A549 (cell line): ENCODE data around the gene SHFL. TPM values are rescaled to one million over a fixed set of nuclear protein-coding genes. Genes with fewer than 3 reads are reported as not detected.
A peak's percentile ranks its signal among the peaks of the same experiment; 100 is the strongest.

Source experiments
- ATAC-seq, 2 experiments: fragments of 200-7000 bp in 1 of 2; fragments of >200 bp in 1 of 2; cut with Nextera tagmentation in 1 of 2; cut with Tn5 transposase in 1 of 2; 3 replicates each; pipeline versions ENCODE4 v1.8.0 to v1.9.1; 2018 to 2020; ENCODE audit warnings: mild to moderate bottlenecking in 1 of 2, moderate library complexity in 1 of 2
- CTCF ChIA-PET: fragments of 300-600 bp; sonication (Branson Sonifier 250); formaldehyde crosslinking; extraction: SDS; loops from one replicate; lab custom pipeline; 2021; ENCODE audit warnings: antibody characterized with exemption, inconsistent platforms; lab: Yijun Ruan, JAX
- POLR2A ChIA-PET: fragments of 350-600 bp; formaldehyde crosslinking; extraction: SDS; loops from one replicate; lab custom pipeline; 2021; ENCODE audit warnings: antibody characterized with exemption, inconsistent platforms; lab: Yijun Ruan, JAX
- DNase-seq, 2 experiments: peaks; one replicate each; pipeline versions ENCODE4 v3.0.0 to v3.0.0-alpha.2; 2011 to 2016; ENCODE audit warnings: low read depth in 1 of 2, low spot score in 1 of 2
- FAIRE-seq: peaks from 2 replicates; lab custom pipeline; 2011; peaks lifted over from hg19 to GRCh38; lab: Jason Lieb, UNC
- H3K27ac ChIP-seq, 2 experiments: fragments of >200 bp; sonication (Bioruptor Twin); formaldehyde crosslinking; 3 replicates each; pipeline ENCODE4 v1.5.1; 2016 to 2017
- H3K4me1 ChIP-seq: fragments of >200 bp; sonication (Bioruptor Twin); formaldehyde crosslinking; 3 replicates; pipeline ENCODE4 v1.6.1; 2016
- H3K4me2 ChIP-seq: fragments of >200 bp; sonication (Bioruptor Twin); formaldehyde crosslinking; 3 replicates; pipeline ENCODE4 v1.6.1; 2016
- H3K4me3 ChIP-seq: fragments of >200 bp; sonication (Bioruptor Twin); formaldehyde crosslinking; 3 replicates; pipeline ENCODE4 v1.5.1; 2016
- H3K9me3 ChIP-seq: fragments of >200 bp; sonication (Bioruptor Twin); formaldehyde crosslinking; 3 replicates; pipeline ENCODE4 v1.6.1; 2016
- BHLHE40 ChIP-seq: IDR thresholded peaks from 2 replicates; pipeline ENCODE4 v1.6.1; 2012; ENCODE audit warnings: low read depth, low read length, inconsistent platforms
- CBX2 ChIP-seq: fragments of 200-600 bp; sonication (generic); IDR thresholded peaks from 2 replicates; pipeline ENCODE4 v1.6.1; 2016; ENCODE audit warnings: low read depth, mild to moderate bottlenecking, borderline replicate concordance
- CHD4 ChIP-seq: fragments of 200-600 bp; sonication (generic); IDR thresholded peaks from 2 replicates; pipeline ENCODE4 v1.6.1; 2016; ENCODE audit warnings: antibody characterized with exemption, mild to moderate bottlenecking, borderline replicate concordance
- EHF ChIP-seq: fragments of 250-450 bp; sonication (Bioruptor Pico); IDR thresholded peaks from 2 replicates; pipeline ENCODE4 v1.5.0; 2020; ENCODE audit warnings: mild to moderate bottlenecking
- FOSB ChIP-seq: fragments of 250-450 bp; sonication (Bioruptor Pico); IDR thresholded peaks from 2 replicates; pipeline ENCODE4 v1.5.0; 2020; ENCODE audit warnings: mild to moderate bottlenecking, moderate library complexity
- FOSL2 ChIP-seq, 2 experiments: fragments of 450-650 bp in 1 of 2; fragments of >200 bp in 1 of 2; sonication (Bioruptor Twin) in 1 of 2; formaldehyde crosslinking; IDR thresholded peaks; 2 replicates each; pipeline versions ENCODE4 v1.5.0 to v1.6.1; 2016 to 2020; ENCODE audit warnings: mild to moderate bottlenecking in 1 of 2, moderate library complexity in 1 of 2
- GATA3 ChIP-seq: IDR thresholded peaks from 2 replicates; pipeline ENCODE4 v1.6.1; 2012; ENCODE audit warnings: borderline replicate concordance
- HOXB13 ChIP-seq: fragments of 250-450 bp; sonication (Bioruptor Pico); IDR thresholded peaks from 2 replicates; pipeline ENCODE4 v1.5.0; 2020; ENCODE audit warnings: low read depth, mild to moderate bottlenecking, moderate library complexity
- HOXB5 ChIP-seq: fragments of 250-450 bp; sonication (Bioruptor Pico); IDR thresholded peaks from 2 replicates; pipeline ENCODE4 v1.5.0; 2020; ENCODE audit warnings: mild to moderate bottlenecking, moderate library complexity
- JUN ChIP-seq, 2 experiments: fragments of >200 bp; sonication (Bioruptor Twin); formaldehyde crosslinking; IDR thresholded peaks; 2 replicates in 1 of 2; 3 replicates in 1 of 2; pipeline ENCODE4 v1.6.1; 2016 to 2017
- KDM1A ChIP-seq: fragments of 200-600 bp; sonication (generic); IDR thresholded peaks from 2 replicates; pipeline ENCODE4 v1.6.1; 2016; ENCODE audit warnings: low read depth, mild to moderate bottlenecking
- KDM5A ChIP-seq: fragments of 200-600 bp; sonication (generic); IDR thresholded peaks from 2 replicates; pipeline ENCODE4 v1.6.1; 2016; ENCODE audit warnings: antibody characterized with exemption, mild to moderate bottlenecking
- MAZ ChIP-seq: fragments of 150-350 bp; IDR thresholded peaks from 2 replicates; pipeline ENCODE4 v1.6.1; 2014; ENCODE audit warnings: antibody characterized with exemption, low read depth, low read length, borderline replicate concordance
- NFE2L2 ChIP-seq: fragments of 150-350 bp; conservative IDR thresholded peaks from 2 replicates; pipeline ENCODE4 v1.6.1; 2014; ENCODE audit warnings: low read length
- NPAS2 ChIP-seq: fragments of 250-450 bp; sonication (Bioruptor Pico); IDR thresholded peaks from 2 replicates; pipeline ENCODE4 v1.8.0; 2022; ENCODE audit warnings: mild to moderate bottlenecking, moderate library complexity, borderline replicate concordance
- NR3C1 ChIP-seq: fragments of >200 bp; sonication (Bioruptor Twin); formaldehyde crosslinking; IDR thresholded peaks from 3 replicates; pipeline ENCODE4 v1.6.1; 2017
- PHF8 ChIP-seq: fragments of 200-600 bp; sonication (generic); IDR thresholded peaks from 2 replicates; pipeline ENCODE4 v1.6.1; 2016; ENCODE audit warnings: low read depth, mild to moderate bottlenecking, antibody characterized with exemption, moderate library complexity, borderline replicate concordance
- POLR2AphosphoS2 ChIP-seq: conservative IDR thresholded peaks from 2 replicates; pipeline ENCODE4 v1.6.1; 2012; ENCODE audit warnings: low read length, improper control_type of control experiment, inconsistent platforms
- RFX5 ChIP-seq: fragments of 450-650 bp; IDR thresholded peaks from 2 replicates; pipeline ENCODE4 v1.7.1; 2014; ENCODE audit warnings: antibody characterized with exemption, mild to moderate bottlenecking, moderate library complexity
- RNF2 ChIP-seq: fragments of 200-600 bp; sonication (generic); IDR thresholded peaks from 2 replicates; pipeline ENCODE4 v1.6.1; 2016; ENCODE audit warnings: low read depth, mild to moderate bottlenecking, antibody characterized with exemption, moderate library complexity, borderline replicate concordance
- ZC3H11A ChIP-seq: fragments of 450-650 bp; IDR thresholded peaks from 2 replicates; pipeline ENCODE4 v1.6.1; 2014; ENCODE audit warnings: antibody characterized with exemption, mild to moderate bottlenecking
- WGBS: methylation state at CpG from one replicate; pipeline ENCODE4 v1.1.6; 2017; ENCODE audit errors: missing lambda C conversion rate; 5-methylcytosine and 5-hydroxymethylcytosine counted together
- polyA plus RNA-seq, 4 experiments: library from polyadenylated mRNA; depleted of rRNA in 3 of 4; stranded (reverse); fragments of >200 nt; fragmentation: RNase III in 1 of 4; extraction: RNeasy Plus Mini Kit Qiagen cat#74134 plus additional on column Dnase treatment in 1 of 4; gene quantifications; 2 replicates in 3 of 4; 3 replicates in 1 of 4; pipeline ENCODE4 v1.2.3, GENCODE V29; 2011 to 2017
- TF ChIP-seq, protein P1 (sequence below): IDR thresholded peaks from 2 replicates; pipeline ENCODE4 v1.6.1; 2012; ENCODE audit warnings: low read depth, borderline replicate concordance
- TF ChIP-seq, protein P2 (sequence below): IDR thresholded peaks from 2 replicates; pipeline ENCODE4 v1.6.1; 2012
- TF ChIP-seq, protein P3 (sequence below): fragments of 200-600 bp; sonication (generic); IDR thresholded peaks from 2 replicates; pipeline ENCODE4 v1.6.1; 2016; ENCODE audit warnings: antibody characterized with exemption, mild to moderate bottlenecking, moderate library complexity
- TF ChIP-seq, protein P4 (sequence below): fragments of 150-350 bp; IDR thresholded peaks from 2 replicates; pipeline ENCODE4 v1.6.1; 2014; ENCODE audit warnings: low read depth, mild to moderate bottlenecking, low read length
- TF ChIP-seq, protein P5 (sequence below): fragments of 250-450 bp; sonication (Bioruptor Pico); IDR thresholded peaks from 2 replicates; pipeline ENCODE4 v1.5.0; 2021; ENCODE audit warnings: mild to moderate bottlenecking, moderate library complexity, borderline replicate concordance
- TF ChIP-seq, protein P6 (sequence below): IDR thresholded peaks from 2 replicates; pipeline ENCODE4 v1.6.1; 2012

Gene SHFL
- polyA plus RNA-seq, 2 of the 4 experiments (the other 2 are of a cell fraction), result 10.1 to 12.5 TPM

DNA sequence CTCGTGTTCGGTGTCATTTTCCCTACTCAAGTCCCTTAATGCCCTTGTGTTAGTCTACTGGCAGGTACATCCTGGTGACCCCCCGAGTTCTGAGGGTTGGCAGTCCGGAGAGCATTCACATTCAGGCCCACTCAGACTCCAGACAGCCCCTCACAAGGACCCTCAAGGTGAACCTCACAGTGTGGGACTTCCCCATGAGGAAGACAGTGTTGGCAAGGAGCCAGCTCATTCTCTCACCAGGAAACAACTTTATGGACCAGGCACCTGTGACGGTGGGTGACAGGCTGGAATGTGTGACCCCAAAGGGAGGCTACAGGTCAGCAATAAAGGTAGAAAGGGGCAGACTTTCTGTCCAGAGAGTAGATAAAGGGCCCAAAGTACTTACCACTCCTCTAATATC lies 48.3 kb upstream of the SHFL start:
- CTCF ChIA-PET, result interaction anchor here (2.0 kb wide), 1 partner anchor 10 kb away, joined by 14 read pairs; no protein-coding TSS in a partner anchor
- TF ChIP-seq KDM1A (no peak), NPAS2 (no peak), CBX2 (no peak), MAZ (no peak), PHF8 (no peak), NR3C1 (no peak), NFE2L2 (no peak), BHLHE40 (no peak), GATA3 (no peak), RNF2 (no peak), HOXB13 (CRISPR knock-in tag) (no peak), JUN (IDR thresholded peaks at IDR 0.05) (no peak), KDM5A (no peak)
- TF ChIP-seq, protein P1, sequence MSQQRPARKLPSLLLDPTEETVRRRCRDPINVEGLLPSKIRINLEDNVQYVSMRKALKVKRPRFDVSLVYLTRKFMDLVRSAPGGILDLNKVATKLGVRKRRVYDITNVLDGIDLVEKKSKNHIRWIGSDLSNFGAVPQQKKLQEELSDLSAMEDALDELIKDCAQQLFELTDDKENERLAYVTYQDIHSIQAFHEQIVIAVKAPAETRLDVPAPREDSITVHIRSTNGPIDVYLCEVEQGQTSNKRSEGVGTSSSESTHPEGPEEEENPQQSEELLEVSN, result no peak
- TF ChIP-seq, protein P2, sequence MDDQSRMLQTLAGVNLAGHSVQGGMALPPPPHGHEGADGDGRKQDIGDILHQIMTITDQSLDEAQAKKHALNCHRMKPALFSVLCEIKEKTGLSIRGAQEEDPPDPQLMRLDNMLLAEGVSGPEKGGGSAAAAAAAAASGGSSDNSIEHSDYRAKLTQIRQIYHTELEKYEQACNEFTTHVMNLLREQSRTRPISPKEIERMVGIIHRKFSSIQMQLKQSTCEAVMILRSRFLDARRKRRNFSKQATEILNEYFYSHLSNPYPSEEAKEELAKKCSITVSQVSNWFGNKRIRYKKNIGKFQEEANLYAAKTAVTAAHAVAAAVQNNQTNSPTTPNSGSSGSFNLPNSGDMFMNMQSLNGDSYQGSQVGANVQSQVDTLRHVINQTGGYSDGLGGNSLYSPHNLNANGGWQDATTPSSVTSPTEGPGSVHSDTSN, result no peak
- TF ChIP-seq, protein P3, sequence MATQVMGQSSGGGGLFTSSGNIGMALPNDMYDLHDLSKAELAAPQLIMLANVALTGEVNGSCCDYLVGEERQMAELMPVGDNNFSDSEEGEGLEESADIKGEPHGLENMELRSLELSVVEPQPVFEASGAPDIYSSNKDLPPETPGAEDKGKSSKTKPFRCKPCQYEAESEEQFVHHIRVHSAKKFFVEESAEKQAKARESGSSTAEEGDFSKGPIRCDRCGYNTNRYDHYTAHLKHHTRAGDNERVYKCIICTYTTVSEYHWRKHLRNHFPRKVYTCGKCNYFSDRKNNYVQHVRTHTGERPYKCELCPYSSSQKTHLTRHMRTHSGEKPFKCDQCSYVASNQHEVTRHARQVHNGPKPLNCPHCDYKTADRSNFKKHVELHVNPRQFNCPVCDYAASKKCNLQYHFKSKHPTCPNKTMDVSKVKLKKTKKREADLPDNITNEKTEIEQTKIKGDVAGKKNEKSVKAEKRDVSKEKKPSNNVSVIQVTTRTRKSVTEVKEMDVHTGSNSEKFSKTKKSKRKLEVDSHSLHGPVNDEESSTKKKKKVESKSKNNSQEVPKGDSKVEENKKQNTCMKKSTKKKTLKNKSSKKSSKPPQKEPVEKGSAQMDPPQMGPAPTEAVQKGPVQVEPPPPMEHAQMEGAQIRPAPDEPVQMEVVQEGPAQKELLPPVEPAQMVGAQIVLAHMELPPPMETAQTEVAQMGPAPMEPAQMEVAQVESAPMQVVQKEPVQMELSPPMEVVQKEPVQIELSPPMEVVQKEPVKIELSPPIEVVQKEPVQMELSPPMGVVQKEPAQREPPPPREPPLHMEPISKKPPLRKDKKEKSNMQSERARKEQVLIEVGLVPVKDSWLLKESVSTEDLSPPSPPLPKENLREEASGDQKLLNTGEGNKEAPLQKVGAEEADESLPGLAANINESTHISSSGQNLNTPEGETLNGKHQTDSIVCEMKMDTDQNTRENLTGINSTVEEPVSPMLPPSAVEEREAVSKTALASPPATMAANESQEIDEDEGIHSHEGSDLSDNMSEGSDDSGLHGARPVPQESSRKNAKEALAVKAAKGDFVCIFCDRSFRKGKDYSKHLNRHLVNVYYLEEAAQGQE, result no peak
- TF ChIP-seq, protein P4, sequence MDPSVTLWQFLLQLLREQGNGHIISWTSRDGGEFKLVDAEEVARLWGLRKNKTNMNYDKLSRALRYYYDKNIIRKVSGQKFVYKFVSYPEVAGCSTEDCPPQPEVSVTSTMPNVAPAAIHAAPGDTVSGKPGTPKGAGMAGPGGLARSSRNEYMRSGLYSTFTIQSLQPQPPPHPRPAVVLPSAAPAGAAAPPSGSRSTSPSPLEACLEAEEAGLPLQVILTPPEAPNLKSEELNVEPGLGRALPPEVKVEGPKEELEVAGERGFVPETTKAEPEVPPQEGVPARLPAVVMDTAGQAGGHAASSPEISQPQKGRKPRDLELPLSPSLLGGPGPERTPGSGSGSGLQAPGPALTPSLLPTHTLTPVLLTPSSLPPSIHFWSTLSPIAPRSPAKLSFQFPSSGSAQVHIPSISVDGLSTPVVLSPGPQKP, result no peak
- TF ChIP-seq, all 56 proteins: peak for 0
- no peak for DNase-seq

DNA sequence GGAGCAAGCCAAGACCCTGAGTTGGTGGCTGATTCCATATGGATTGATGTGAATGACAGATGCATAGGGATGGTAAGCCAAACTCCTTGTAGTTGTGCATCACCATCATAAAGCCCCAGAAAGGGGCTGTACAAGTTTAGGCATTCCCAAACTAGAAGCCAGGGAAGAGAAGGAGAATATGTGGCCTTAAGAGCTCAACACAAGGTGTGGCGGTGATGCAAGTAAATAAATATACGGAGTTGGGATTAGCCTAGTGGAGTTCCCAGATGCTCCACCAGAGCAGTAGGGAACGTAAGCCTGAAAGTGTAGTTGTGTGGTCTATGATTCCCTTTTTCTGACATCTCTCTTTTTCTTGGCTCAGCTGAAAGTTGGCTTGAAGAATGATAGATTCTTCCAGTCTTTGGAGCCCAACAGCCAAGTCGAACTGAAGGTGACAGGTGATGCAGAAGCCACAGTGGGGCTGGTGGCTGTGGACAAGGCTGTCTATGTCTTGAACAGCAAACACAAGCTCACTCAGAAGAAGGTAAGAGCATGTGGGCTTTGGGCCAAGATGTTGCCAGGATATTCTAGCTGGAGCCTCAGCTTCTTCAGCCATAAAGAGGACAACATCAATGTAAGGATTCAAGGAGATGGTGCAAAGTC lies 42.7 kb upstream of the SHFL start:
- H3K27ac ChIP-seq, result no peak overlapping the region
- DNase-seq (no peak), FAIRE-seq (no peak), ATAC-seq (no peak)
- 0 out of 3 replicates have a peak, but pooled peaks cover under 1% of the 10 kb centered on the region for H3K4me1 ChIP-seq
- 0 out of 3 replicates have a peak, but pooled peaks cover 3% of the 10 kb centered on the region for H3K9me3 ChIP-seq
- ChIA-PET CTCF (interaction anchor here (1.4 to 3.7 kb wide), 3 partner anchors 16 to 43 kb away, joined by 4 to 14 read pairs (median 6); no protein-coding TSS in a partner anchor), POLR2A (no interaction called here)
- WGBS, result 57% methylated on average over 4 of the region's 4 CpGs
- no peak overlapping the region for H3K4me3 ChIP-seq
- no peak overlapping the region for H3K4me2 ChIP-seq
- TF ChIP-seq, protein P1, result no peak
- TF ChIP-seq HOXB5 (CRISPR knock-in tag), result no peak
- no peak for TF ChIP-seq JUN (IDR thresholded peaks at IDR 0.05)
- no peak for TF ChIP-seq ZC3H11A
- TF ChIP-seq RFX5, result no peak
- TF ChIP-seq POLR2AphosphoS2, result no peak
- TF ChIP-seq FOSB (CRISPR knock-in tag), result no peak
- TF ChIP-seq CHD4, result no peak
- TF ChIP-seq BHLHE40, result no peak
- TF ChIP-seq NFE2L2, result no peak
- no peak for TF ChIP-seq CBX2
- TF ChIP-seq FOSL2 (IDR thresholded peaks at IDR 0.05), result no peak
- no peak for TF ChIP-seq FOSL2 (CRISPR knock-in tag; IDR thresholded peaks at IDR 0.05)
- TF ChIP-seq HOXB13 (CRISPR knock-in tag), result no peak
- TF ChIP-seq, protein P5, sequence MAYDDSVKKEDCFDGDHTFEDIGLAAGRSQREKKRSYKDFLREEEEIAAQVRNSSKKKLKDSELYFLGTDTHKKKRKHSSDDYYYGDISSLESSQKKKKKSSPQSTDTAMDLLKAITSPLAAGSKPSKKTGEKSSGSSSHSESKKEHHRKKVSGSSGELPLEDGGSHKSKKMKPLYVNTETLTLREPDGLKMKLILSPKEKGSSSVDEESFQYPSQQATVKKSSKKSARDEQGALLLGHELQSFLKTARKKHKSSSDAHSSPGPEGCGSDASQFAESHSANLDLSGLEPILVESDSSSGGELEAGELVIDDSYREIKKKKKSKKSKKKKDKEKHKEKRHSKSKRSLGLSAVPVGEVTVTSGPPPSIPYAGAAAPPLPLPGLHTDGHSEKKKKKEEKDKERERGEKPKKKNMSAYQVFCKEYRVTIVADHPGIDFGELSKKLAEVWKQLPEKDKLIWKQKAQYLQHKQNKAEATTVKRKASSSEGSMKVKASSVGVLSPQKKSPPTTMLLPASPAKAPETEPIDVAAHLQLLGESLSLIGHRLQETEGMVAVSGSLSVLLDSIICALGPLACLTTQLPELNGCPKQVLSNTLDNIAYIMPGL (CRISPR knock-in tag), result no peak
- no peak for TF ChIP-seq EHF (CRISPR knock-in tag)
- TF ChIP-seq, protein P6, sequence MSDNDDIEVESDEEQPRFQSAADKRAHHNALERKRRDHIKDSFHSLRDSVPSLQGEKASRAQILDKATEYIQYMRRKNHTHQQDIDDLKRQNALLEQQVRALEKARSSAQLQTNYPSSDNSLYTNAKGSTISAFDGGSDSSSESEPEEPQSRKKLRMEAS, result no peak

More for the DNA sequence above, 48.3 kb upstream of the SHFL start:
- ATAC-seq, result no peak
- Histone ChIP-seq H3K4me1 (peaks cover 30% of the 10 kb centered on the region), H3K9me3 (no peaks in the 10 kb centered on the region), H3K4me3 (no peak overlapping the region), H3K27ac (peak overlapping the region; percentile 82 to 88), H3K4me2 (peak overlapping the region; percentile 73)
- POLR2A ChIA-PET, result no interaction called here
- FAIRE-seq, result no peak
- 39% methylated on average over 3 of the region's 5 CpGs for WGBS
